Fibroblast of lung (primary cell): Measurements from ENCODE around the gene ST6GAL1. TPM values are rescaled to one million over a fixed set of nuclear protein-coding genes. Genes with fewer than 3 reads are reported as not detected.

Experiments used
- DNase-seq, 2 donors: peaks; one replicate each; pipeline versions ENCODE4 v3.0.0 to v3.0.0-alpha.2; 2010; ENCODE audit warnings: low read depth in 2 of 2
- H2AFZ ChIP-seq: 2 replicates; pipeline ENCODE4 v1.5.1; 2012; ENCODE audit warnings: low read length, control low read depth, inconsistent platforms
- H3K27ac ChIP-seq: 2 replicates; pipeline ENCODE4 v1.5.1; 2011; ENCODE audit warnings: low read length, control low read depth; ENCODE audit not compliant: insufficient read depth
- H3K27me3 ChIP-seq: 2 replicates; pipeline ENCODE4 v1.5.1; 2011; ENCODE audit warnings: mild to moderate bottlenecking, low read length; ENCODE audit not compliant: control insufficient read depth, insufficient read depth
- H3K36me3 ChIP-seq: 2 replicates; pipeline ENCODE4 v1.5.1; 2011; ENCODE audit warnings: low read length; ENCODE audit not compliant: control insufficient read depth, insufficient read depth
- H3K4me1 ChIP-seq: 2 replicates; pipeline ENCODE4 v1.5.1; 2011; ENCODE audit warnings: low read length; ENCODE audit not compliant: control insufficient read depth, insufficient read depth; ENCODE audit errors: extremely low read depth
- H3K4me2 ChIP-seq: 2 replicates; pipeline ENCODE4 v1.5.1; 2011; ENCODE audit warnings: low read length, control low read depth; ENCODE audit not compliant: insufficient read depth; ENCODE audit errors: extremely low read depth
- H3K4me3 ChIP-seq, 4 experiments: fragments of 200-600 bp in 1 of 4; sonication (generic) in 1 of 4; replicated peaks in 1 of 4; 2 replicates each; pipeline ENCODE4 v1.5.1; 2011 to 2016; ENCODE audit warnings: low read length in 4 of 4, low read depth in 3 of 4, mild to moderate bottlenecking in 3 of 4, control low read depth in 2 of 4, inconsistent platforms in 1 of 4, mixed read lengths in 1 of 4; ENCODE audit not compliant: insufficient read depth in 1 of 4; ENCODE audit errors: control extremely low read depth in 1 of 4
- H3K79me2 ChIP-seq: 2 replicates; pipeline ENCODE4 v1.5.1; 2012; ENCODE audit warnings: mild to moderate bottlenecking, low read length, inconsistent platforms; ENCODE audit not compliant: control insufficient read depth, insufficient read depth
- H3K9ac ChIP-seq: 2 replicates; pipeline ENCODE4 v1.5.1; 2011; ENCODE audit warnings: mild to moderate bottlenecking, low read length, control low read depth; ENCODE audit not compliant: insufficient read depth
- H3K9me3 ChIP-seq: 2 replicates; pipeline ENCODE4 v1.5.1; 2012; ENCODE audit warnings: low read depth, low read length; ENCODE audit not compliant: control insufficient read depth, insufficient read depth
- H4K20me1 ChIP-seq: 2 replicates; pipeline ENCODE4 v1.5.1; 2011; ENCODE audit warnings: low read length; ENCODE audit not compliant: control insufficient read depth, insufficient read depth; ENCODE audit errors: extremely low read depth
- CTCF ChIP-seq, 2 donors: IDR thresholded peaks in 1 of 2; conservative IDR thresholded peaks in 1 of 2; 1 replicate in 1 of 2; 2 replicates in 1 of 2; pipeline ENCODE4 v1.5.1; 2011 to 2012; ENCODE audit warnings: low read length in 2 of 2, control low read depth in 1 of 2, inconsistent platforms in 1 of 2, low read depth in 1 of 2, mild to moderate bottlenecking in 1 of 2
- EZH2 ChIP-seq: IDR thresholded peaks from 2 replicates; pipeline ENCODE4 v1.5.1; 2012; ENCODE audit warnings: low read length, control low read depth, mild to moderate bottlenecking; ENCODE audit errors: missing control alignments
- polyA plus RNA-seq, 2 donors: library from polyadenylated mRNA; depleted of rRNA in 1 of 2; stranded (reverse) in 1 of 2; unstranded in 1 of 2; fragments of >200 nt; gene quantifications; 2 replicates each; pipeline ENCODE4 v1.2.1, GENCODE V29; 2011 to 2012; ENCODE audit warnings: missing spikeins in 1 of 2
- total RNA-seq: library from RNA; depleted of rRNA; stranded (reverse); fragments of >200 nt; gene quantifications from 2 replicates; pipeline ENCODE4 v1.2.1, GENCODE V29; 2014

The ST6GAL1 gene
- total and polyA plus RNA-seq, 2 donors (not counting 1 experiment from before 2014, with no cell fraction given) = 0.83 to 1.00 TPM

GRCh38 chr3:186946756-186947375 is 16.5 kb downstream of the ST6GAL1 start:
- Histone ChIP-seq H3K27ac (no peak overlapping the region), H3K9me3 (no peaks in the 10 kb centered on the region), H3K27me3 (no peaks in the 10 kb centered on the region), H3K9ac (no peak overlapping the region), H3K4me3 (no peak overlapping the region), H3K79me2 (no peaks in the 10 kb centered on the region), H3K4me1 (no peaks in the 10 kb centered on the region), H3K36me3 (no peaks in the 10 kb centered on the region), H4K20me1 (no peaks in the 10 kb centered on the region), H3K4me2 (no peak overlapping the region), H2AFZ (no peak overlapping the region)
- DNase-seq = no peak
- no peak for TF ChIP-seq EZH2
- TF ChIP-seq CTCF (conservative IDR thresholded peaks at IDR 0.05 in 1 of 2, IDR thresholded peaks at IDR 0.05 in 1 of 2; ENCODE audit: low read depth in 1 of 2, low read length in 2 of 2) = no peak

- no peaks in the 10 kb centered on the region for H4K20me1 ChIP-seq
- no peaks in the 10 kb centered on the region for H3K27me3 ChIP-seq
- no peaks in the 10 kb centered on the region for H3K79me2 ChIP-seq
- H3K9me3 ChIP-seq = no peaks in the 10 kb centered on the region
- H2AFZ ChIP-seq = no peak overlapping the region
- H3K27ac ChIP-seq = no peak overlapping the region
- TF ChIP-seq EZH2 (no peak), CTCF (conservative IDR thresholded peaks at IDR 0.05 in 1 of 2, IDR thresholded peaks at IDR 0.05 in 1 of 2; ENCODE audit: low read depth in 1 of 2, low read length in 2 of 2) (no peak)
- peak in 1 of 2 donors; percentile 57 for DNase-seq
- H3K4me2 ChIP-seq = no peak overlapping the region
- no peaks in the 10 kb centered on the region for H3K4me1 ChIP-seq
- no peaks in the 10 kb centered on the region for H3K36me3 ChIP-seq
- no peak overlapping the region for H3K4me3 ChIP-seq
- no peak overlapping the region for H3K9ac ChIP-seq
These were observed 19.1 kb downstream of the ST6GAL1 start for GRCh38 chr3:186949281-186949982.

GRCh38 chr3:186950402-186951093 is 20.2 kb downstream of the ST6GAL1 start:
- no peaks in the 10 kb centered on the region for H3K36me3 ChIP-seq
- TF ChIP-seq EZH2 (no peak), CTCF (conservative IDR thresholded peaks at IDR 0.05 in 1 of 2, IDR thresholded peaks at IDR 0.05 in 1 of 2; ENCODE audit: low read depth in 1 of 2, low read length in 2 of 2) (no peak)
- H3K27ac ChIP-seq = no peak overlapping the region
- H2AFZ ChIP-seq = no peak overlapping the region
- H3K4me1 ChIP-seq = no peaks in the 10 kb centered on the region
- no peaks in the 10 kb centered on the region for H3K27me3 ChIP-seq
- H3K9me3 ChIP-seq = no peaks in the 10 kb centered on the region
- H3K4me2 ChIP-seq = no peak overlapping the region
- no peak overlapping the region for H3K9ac ChIP-seq
- no peaks in the 10 kb centered on the region for H3K79me2 ChIP-seq
- H4K20me1 ChIP-seq = no peaks in the 10 kb centered on the region
- no peak overlapping the region for H3K4me3 ChIP-seq
- no peak for DNase-seq
